ENCODE data around the gene MPPED1. TPM values are rescaled to one million over a fixed set of nuclear protein-coding genes. Genes with fewer than 3 reads are reported as not detected.

The MPPED1 gene
- total RNA-seq, 1 experiment from 2014 or later: 0.28 TPM

DNA sequence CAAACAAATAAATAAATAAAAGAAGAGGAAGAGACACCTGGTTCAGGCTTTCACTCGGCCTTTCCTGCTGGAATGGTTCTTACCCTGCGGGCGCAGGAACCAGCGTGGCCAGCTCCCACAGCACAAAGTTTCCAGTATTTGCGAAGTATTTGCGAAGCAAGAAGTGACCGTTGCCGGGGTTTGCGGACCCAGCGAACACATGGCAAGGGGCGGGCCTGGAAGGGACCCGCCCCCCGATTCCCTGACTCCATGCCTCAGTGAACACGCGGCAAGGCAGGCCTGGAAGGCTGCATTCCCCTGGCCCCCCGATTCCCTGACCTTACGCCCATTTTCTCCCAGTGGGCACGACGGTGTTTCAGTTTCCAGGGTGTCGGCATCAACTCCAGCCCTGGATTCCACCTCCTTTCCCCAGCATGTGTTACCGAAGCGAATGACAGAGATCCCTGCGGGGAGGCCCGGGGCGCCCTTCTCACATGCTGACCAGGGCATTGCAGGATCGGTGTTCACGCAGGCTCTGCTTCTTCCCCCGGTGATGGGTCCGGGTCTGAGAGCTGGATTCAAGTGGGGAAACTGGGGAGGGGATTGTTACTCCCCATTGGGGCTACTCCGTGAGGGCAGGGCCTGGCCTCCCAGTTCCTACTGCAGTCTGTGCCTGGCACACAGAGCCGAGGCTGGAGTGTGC lies 102.8 kb downstream of the MPPED1 start:
- Histone ChIP-seq H3K27ac (ENCODE audit: insufficient read length, low read depth, low read length) (no peak overlapping the region), H2BK15ac (ENCODE audit: low read depth, low read length) (no peak overlapping the region; the same call in 1 of the 2 replicates), H2BK12ac (ENCODE audit: insufficient read length, low read depth, low read length) (no peak overlapping the region), H3K23me2 (ENCODE audit: insufficient read length, low read depth, low read length, poor library complexity, severe bottlenecking) (no peaks in the 10 kb centered on the region), H2AK5ac (ENCODE audit: insufficient read length, low read length) (no peak overlapping the region), H3K23ac (ENCODE audit: insufficient read length, low read depth, low read length) (no peak overlapping the region), H4K20me1 (ENCODE audit: control insufficient read depth, insufficient read depth, insufficient read length) (no peaks in the 10 kb centered on the region), H4K91ac (ENCODE audit: insufficient read length, low read depth, low read length) (no peak overlapping the region), H3K18ac (ENCODE audit: insufficient read length, low read depth, low read length) (no peak overlapping the region), H3K4me1 (ENCODE audit: insufficient read depth, low read length) (no peaks in the 10 kb centered on the region), H3K79me2 (ENCODE audit: insufficient read depth, low read length) (no peaks in the 10 kb centered on the region), H4K5ac (ENCODE audit: insufficient read length, low read depth, low read length) (no peak overlapping the region), H3K27me3 (ENCODE audit: insufficient read depth, low read length) (no peaks in the 10 kb centered on the region), H2BK120ac (ENCODE audit: low read depth, low read length, poor library complexity, severe bottlenecking) (no peak overlapping the region), H3T11ph (ENCODE audit: low read length) (no peak overlapping the region), H2BK20ac (ENCODE audit: low read depth, low read length, poor library complexity, severe bottlenecking) (no peak overlapping the region), H3K4me2 (ENCODE audit: insufficient read depth, insufficient read length, low read length) (no peak overlapping the region), H3K56ac (ENCODE audit: insufficient read length, low read depth, low read length) (no peak overlapping the region), H2BK5ac (ENCODE audit: insufficient read length, low read length) (no peak overlapping the region), H3K79me1 (ENCODE audit: insufficient read depth, low read depth, low read length, poor library complexity, severe bottlenecking) (no peaks in the 10 kb centered on the region), H3K9me3 (ENCODE audit: control insufficient read depth, low read depth, low read length) (no peaks in the 10 kb centered on the region), H3K14ac (ENCODE audit: insufficient read depth, low read length) (no peak overlapping the region; the same call in 1 of the 2 replicates), H2AFZ (ENCODE audit: low read length) (no peak overlapping the region), H3K9ac (ENCODE audit: extremely low read depth, insufficient read length, low read length) (no peak overlapping the region), H4K8ac (replicated peaks; ENCODE audit: insufficient read length, low read depth, low read length) (no peak overlapping the region), H3K4ac (ENCODE audit: low read depth, low read length) (no peak overlapping the region)
- Mint-ChIP-seq H3K36me3 (ENCODE audit: insufficient read depth in 1 of 3, low read depth in 3 of 3) (no peaks in the 10 kb centered on the region; a peak in 1 of 7 replicates), H3K27ac (no peak overlapping the region), H3K9me3 (peaks cover 0 to 3% of the 10 kb centered on the region in 2 experiments; a peak in 1 of 5 replicates), H3K4me3 (no peak overlapping the region), H3K4me1 (no peaks in the 10 kb centered on the region), H3K27me3 (ENCODE audit: low read depth) (peaks cover 2% of the 10 kb centered on the region; the same call in 1 of the 2 replicates)
- TF ChIP-seq, protein P1, sequence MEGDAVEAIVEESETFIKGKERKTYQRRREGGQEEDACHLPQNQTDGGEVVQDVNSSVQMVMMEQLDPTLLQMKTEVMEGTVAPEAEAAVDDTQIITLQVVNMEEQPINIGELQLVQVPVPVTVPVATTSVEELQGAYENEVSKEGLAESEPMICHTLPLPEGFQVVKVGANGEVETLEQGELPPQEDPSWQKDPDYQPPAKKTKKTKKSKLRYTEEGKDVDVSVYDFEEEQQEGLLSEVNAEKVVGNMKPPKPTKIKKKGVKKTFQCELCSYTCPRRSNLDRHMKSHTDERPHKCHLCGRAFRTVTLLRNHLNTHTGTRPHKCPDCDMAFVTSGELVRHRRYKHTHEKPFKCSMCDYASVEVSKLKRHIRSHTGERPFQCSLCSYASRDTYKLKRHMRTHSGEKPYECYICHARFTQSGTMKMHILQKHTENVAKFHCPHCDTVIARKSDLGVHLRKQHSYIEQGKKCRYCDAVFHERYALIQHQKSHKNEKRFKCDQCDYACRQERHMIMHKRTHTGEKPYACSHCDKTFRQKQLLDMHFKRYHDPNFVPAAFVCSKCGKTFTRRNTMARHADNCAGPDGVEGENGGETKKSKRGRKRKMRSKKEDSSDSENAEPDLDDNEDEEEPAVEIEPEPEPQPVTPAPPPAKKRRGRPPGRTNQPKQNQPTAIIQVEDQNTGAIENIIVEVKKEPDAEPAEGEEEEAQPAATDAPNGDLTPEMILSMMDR (conservative IDR thresholded peaks at IDR 0.05): no peak
- no CpG with 5 or more reads among the region's 31 CpGs for WGBS (ENCODE audit: extremely low coverage, insufficient read length, low lambda C conversion rate)
- no peak for DNase-seq

Data from H9 (cell line).